Panc1 (cell line): ENCODE results near the gene CLDN5. TPM values are rescaled to one million over a fixed set of nuclear protein-coding genes. Genes with fewer than 3 reads are reported as not detected.

ENCODE experiments used
- ATAC-seq: fragments of 200-7000 bp; cut with Tn5 transposase; 2 replicates; pipeline ENCODE4 v1.9.1; 2020; ENCODE audit warnings: mild to moderate bottlenecking, moderate library complexity
- BruUV-seq: library from RNA; stranded (reverse); fragments of 400-500 nt; replicated peaks from 2 replicates; lab custom pipeline; 2021; lab: Mats Ljungman, UMichigan
- CTCF ChIA-PET: fragments of 300-600 bp; sonication (Branson Sonifier 250); formaldehyde crosslinking; loops from one replicate; lab custom pipeline; 2022; ENCODE audit warnings: antibody characterized with exemption; lab: Charles Lee
- POLR2A ChIA-PET: fragments of 300-600 bp; sonication (Branson Sonifier 250); formaldehyde crosslinking; loops from one replicate; lab custom pipeline; 2022; ENCODE audit warnings: antibody characterized with exemption; lab: Charles Lee
- DNase-seq: peaks from one replicate; pipeline ENCODE4 v3.0.0-alpha.2; 2010; ENCODE audit warnings: low read depth, low spot score
- H3K27ac ChIP-seq: 2 replicates; pipeline ENCODE4 v1.5.1; 2011; ENCODE audit warnings: mild to moderate bottlenecking, low read length, inconsistent platforms
- H3K27me3 ChIP-seq: fragments of 200-500 bp; sonication (Bioruptor generic); 2 replicates; pipeline ENCODE4 v1.6.0; 2014; ENCODE audit warnings: low read length, inconsistent platforms; ENCODE audit not compliant: control insufficient read depth, insufficient read depth
- H3K36me3 ChIP-seq: fragments of 200-500 bp; sonication (Bioruptor generic); 2 replicates; pipeline ENCODE4 v1.5.1; 2014; ENCODE audit warnings: inconsistent platforms, mild to moderate bottlenecking, low read length, moderate library complexity; ENCODE audit not compliant: control insufficient read depth, insufficient read depth
- H3K4me1 ChIP-seq: 2 replicates; pipeline ENCODE4 v1.5.1; 2011; ENCODE audit warnings: inconsistent platforms, mild to moderate bottlenecking, low read length, moderate library complexity; ENCODE audit not compliant: control insufficient read depth, insufficient read depth
- H3K4me3 ChIP-seq, 2 experiments: 2 replicates each; pipeline ENCODE4 v1.5.1; 2011 to 2012; ENCODE audit warnings: low read depth in 2 of 2, low read length in 2 of 2, mild to moderate bottlenecking in 2 of 2, inconsistent platforms in 1 of 2, moderate library complexity in 1 of 2
- H3K9me3 ChIP-seq: fragments of 200-500 bp; sonication (Bioruptor generic); 2 replicates; pipeline ENCODE4 v1.5.1; 2014; ENCODE audit warnings: low read depth, mild to moderate bottlenecking, inconsistent platforms, low read length, moderate library complexity; ENCODE audit not compliant: control insufficient read depth, insufficient read depth
- POLR2AphosphoS5 ChIP-seq: IDR thresholded peaks from 2 replicates; pipeline ENCODE4 v1.6.1; 2012; ENCODE audit warnings: mild to moderate bottlenecking, low read depth, low read length, moderate library complexity
- REST ChIP-seq, 2 experiments: IDR thresholded peaks; 2 replicates each; pipeline ENCODE4 v1.6.1; 2011 to 2012; ENCODE audit warnings: low read depth in 2 of 2, control low read depth in 1 of 2, low read length in 1 of 2, mild to moderate bottlenecking in 1 of 2, moderate library complexity in 1 of 2; ENCODE audit not compliant: insufficient read depth in 1 of 2
- SIN3A ChIP-seq: IDR thresholded peaks from 2 replicates; pipeline ENCODE4 v1.6.1; 2012; ENCODE audit warnings: low read depth, mild to moderate bottlenecking, low read length, moderate library complexity, borderline replicate concordance; ENCODE audit not compliant: insufficient read depth
- TCF7L2 ChIP-seq: IDR thresholded peaks from 2 replicates; pipeline ENCODE4 v1.6.1; 2011; ENCODE audit warnings: mild to moderate bottlenecking, low read depth, low read length, inconsistent platforms
- in situ Hi-C: cut with HindIII; loops from 2 replicates; pipeline ENCODE4 v1.10.0; 2016; ENCODE audit warnings: low sequenced_read_pairs, low pct_unique_long_range_greater_than_20kb
- intact Hi-C: fragments of 100-400 bp; cut with micrococcal nuclease; formaldehyde crosslinking; loops from one replicate; pipeline ENCODE4 v1.10.0; 2022; ENCODE audit not compliant: unreplicated experiment
- total RNA-seq: library from RNA; stranded (reverse); gene quantifications from one replicate; pipeline ENCODE4 v1.2.1, GENCODE V29; 2021; ENCODE audit not compliant: unreplicated experiment
- TF ChIP-seq, protein P1 (sequence below): fragments of 450-650 bp; IDR thresholded peaks from 2 replicates; pipeline ENCODE4 v1.5.1; 2017; ENCODE audit warnings: mild to moderate bottlenecking

The CLDN5 gene
- total RNA-seq, 1 experiment from 2014 or later, result 0.18 TPM

DNA sequence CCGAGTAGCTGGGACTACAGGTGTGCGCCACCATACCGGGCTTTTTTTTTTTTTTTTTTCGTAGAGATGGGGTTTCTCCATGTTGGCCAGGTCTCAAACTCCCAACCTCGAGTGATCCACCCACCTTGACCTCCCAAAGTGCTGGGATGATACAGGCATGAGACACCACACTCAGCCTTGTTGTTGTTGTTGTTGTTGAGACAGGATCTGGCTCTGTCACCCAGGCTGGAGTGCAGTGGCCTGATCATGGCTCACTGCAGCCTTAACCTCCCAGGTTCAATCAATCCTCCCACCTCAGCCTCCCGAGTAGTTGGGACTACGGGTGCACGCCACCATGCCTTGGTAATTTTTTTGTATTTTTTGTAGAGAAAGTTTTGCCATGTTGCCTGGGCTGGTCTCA, 23.4 kb upstream of the CLDN5 start:
- Histone ChIP-seq H3K27ac (no peak overlapping the region), H3K9me3 (no peaks in the 10 kb centered on the region), H3K4me1 (no peaks in the 10 kb centered on the region), H3K4me3 (no peak overlapping the region), H3K27me3 (no peaks in the 10 kb centered on the region), H3K36me3 (no peaks in the 10 kb centered on the region)
- CTCF ChIA-PET, result no interaction called here
- TF ChIP-seq TCF7L2, result no peak
- no peak for DNase-seq
- no peak for ATAC-seq
- intact Hi-C loops, result no loop called here
- POLR2A ChIA-PET, result no interaction called here
- in situ Hi-C loops, result no loop called here
- BruUV-seq, result no TSS peak

- ATAC-seq (no peak), DNase-seq (no peak)
- no peak overlapping the region for H3K27ac ChIP-seq
- no TSS peak for BruUV-seq
- H3K9me3 ChIP-seq, result no peaks in the 10 kb centered on the region
- no peaks in the 10 kb centered on the region for H3K36me3 ChIP-seq
- no peak overlapping the region for H3K4me3 ChIP-seq
- no peaks in the 10 kb centered on the region for H3K27me3 ChIP-seq
- intact Hi-C loops (no loop called here), in situ Hi-C loops (no loop called here)
- TF ChIP-seq REST (IDR thresholded peaks at IDR 0.05; ENCODE audit: insufficient read depth in 1 of 2, low read depth in 2 of 2, low read length in 1 of 2) (no peak), TCF7L2 (no peak), POLR2AphosphoS5 (no peak), SIN3A (no peak)
- TF ChIP-seq, protein P1, sequence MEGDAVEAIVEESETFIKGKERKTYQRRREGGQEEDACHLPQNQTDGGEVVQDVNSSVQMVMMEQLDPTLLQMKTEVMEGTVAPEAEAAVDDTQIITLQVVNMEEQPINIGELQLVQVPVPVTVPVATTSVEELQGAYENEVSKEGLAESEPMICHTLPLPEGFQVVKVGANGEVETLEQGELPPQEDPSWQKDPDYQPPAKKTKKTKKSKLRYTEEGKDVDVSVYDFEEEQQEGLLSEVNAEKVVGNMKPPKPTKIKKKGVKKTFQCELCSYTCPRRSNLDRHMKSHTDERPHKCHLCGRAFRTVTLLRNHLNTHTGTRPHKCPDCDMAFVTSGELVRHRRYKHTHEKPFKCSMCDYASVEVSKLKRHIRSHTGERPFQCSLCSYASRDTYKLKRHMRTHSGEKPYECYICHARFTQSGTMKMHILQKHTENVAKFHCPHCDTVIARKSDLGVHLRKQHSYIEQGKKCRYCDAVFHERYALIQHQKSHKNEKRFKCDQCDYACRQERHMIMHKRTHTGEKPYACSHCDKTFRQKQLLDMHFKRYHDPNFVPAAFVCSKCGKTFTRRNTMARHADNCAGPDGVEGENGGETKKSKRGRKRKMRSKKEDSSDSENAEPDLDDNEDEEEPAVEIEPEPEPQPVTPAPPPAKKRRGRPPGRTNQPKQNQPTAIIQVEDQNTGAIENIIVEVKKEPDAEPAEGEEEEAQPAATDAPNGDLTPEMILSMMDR, result no peak
- ChIA-PET CTCF (no interaction called here), POLR2A (no interaction called here)
- no peaks in the 10 kb centered on the region for H3K4me1 ChIP-seq
These were observed 22.5 kb upstream of the CLDN5 start for GRCh38 chr22:19546680-19547079.

DNA sequence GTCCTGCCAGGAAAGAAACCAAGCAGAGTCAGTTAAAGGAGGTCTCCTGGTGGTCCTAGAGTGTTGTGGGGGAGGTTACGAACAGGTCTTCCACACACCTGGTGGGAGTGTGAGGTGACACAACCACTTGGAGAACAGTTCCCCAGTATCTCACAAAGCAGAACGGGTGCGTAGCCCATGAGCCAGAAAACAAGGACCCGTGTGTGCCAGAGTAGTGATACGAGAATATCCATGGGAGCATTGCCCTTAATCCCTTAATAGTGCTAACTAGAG, 21.7 kb upstream of the CLDN5 start:
- Histone ChIP-seq H3K4me3 (no peak overlapping the region), H3K4me1 (no peaks in the 10 kb centered on the region), H3K9me3 (no peaks in the 10 kb centered on the region), H3K27ac (no peak overlapping the region), H3K36me3 (no peaks in the 10 kb centered on the region), H3K27me3 (no peaks in the 10 kb centered on the region)
- ChIA-PET POLR2A (no interaction called here), CTCF (no interaction called here)
- ATAC-seq (no peak), DNase-seq (no peak)
- intact Hi-C loops, result no loop called here
- TF ChIP-seq, protein P1, result no peak
- no peak for TF ChIP-seq TCF7L2
- no peak for TF ChIP-seq SIN3A
- TF ChIP-seq REST (IDR thresholded peaks at IDR 0.05; ENCODE audit: insufficient read depth in 1 of 2, low read depth in 2 of 2, low read length in 1 of 2), result no peak
- TF ChIP-seq POLR2AphosphoS5, result no peak
- BruUV-seq, result no TSS peak
- in situ Hi-C loops, result no loop called here
